Neutrophil (primary cell): ENCODE measurements around the gene CYTL1.

Experiments
- H3K27ac ChIP-seq: fragments of 200-600 bp; sonication (generic); 2 replicates; pipeline ENCODE4 v1.5.1; 2016; ENCODE audit warnings: mild to moderate bottlenecking, moderate library complexity
- H3K27me3 ChIP-seq: fragments of 200-600 bp; sonication (generic); 2 replicates; pipeline ENCODE4 v1.6.0; 2016; ENCODE audit warnings: mild to moderate bottlenecking
- H3K36me3 ChIP-seq: fragments of 200-600 bp; sonication (generic); 2 replicates; pipeline ENCODE4 v1.5.1; 2017
- H3K4me1 ChIP-seq, 2 experiments: fragments of 200-600 bp in 1 of 2; sonication (generic) in 1 of 2; 1 replicate in 1 of 2; 2 replicates in 1 of 2; pipeline versions ENCODE4 v1.5.1 to v1.6.1; 2013 to 2016; ENCODE audit warnings: low read depth in 1 of 2, low read length in 1 of 2, mild to moderate bottlenecking in 1 of 2, moderate library complexity in 1 of 2; ENCODE audit not compliant: control insufficient read depth in 1 of 2, insufficient read depth in 1 of 2
- H3K4me3 ChIP-seq, 2 experiments: fragments of 200-600 bp in 1 of 2; sonication (generic) in 1 of 2; 1 replicate in 1 of 2; 2 replicates in 1 of 2; pipeline ENCODE4 v1.5.1; 2013 to 2016; ENCODE audit warnings: low read depth in 1 of 2, low read length in 1 of 2, mild to moderate bottlenecking in 1 of 2, moderate library complexity in 1 of 2
- H3K9me3 ChIP-seq: fragments of 200-600 bp; sonication (generic); 2 replicates; pipeline ENCODE4 v1.5.1; 2016
- TF ChIP-seq, protein P1 (sequence below): fragments of 200-600 bp; sonication (generic); IDR thresholded peaks from 2 replicates; pipeline ENCODE4 v1.5.1; 2016; ENCODE audit warnings: antibody characterized with exemption

Gene CYTL1

DNA sequence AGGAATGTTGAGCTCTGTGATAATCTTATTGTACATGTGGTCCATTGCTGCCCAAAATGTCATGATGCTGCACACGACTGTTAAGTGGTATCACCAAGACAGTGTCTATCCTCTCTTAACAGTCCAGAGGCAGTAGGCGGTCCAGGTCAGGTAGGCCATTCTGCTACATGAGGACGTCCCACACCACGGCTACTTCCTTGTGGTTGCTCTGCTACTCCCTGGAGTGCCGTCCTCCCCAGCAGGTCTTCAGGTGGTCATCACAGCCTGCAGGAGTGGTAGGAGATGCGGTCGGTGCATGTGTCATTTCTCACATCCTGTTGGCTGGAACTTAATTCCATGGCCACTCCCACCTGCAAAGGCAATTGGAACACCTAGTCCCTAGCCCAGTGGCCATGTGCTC is 20.5 kb upstream of the CYTL1 start:
- H3K9me3 ChIP-seq: no peaks in the 10 kb centered on the region
- no peaks in the 10 kb centered on the region for H3K36me3 ChIP-seq
- peaks cover 7% of the 10 kb centered on the region for H3K27me3 ChIP-seq
- peaks cover 39 to 42% of the 10 kb centered on the region in 2 experiments for H3K4me1 ChIP-seq
- no peak overlapping the region for H3K27ac ChIP-seq
- TF ChIP-seq, protein P1, sequence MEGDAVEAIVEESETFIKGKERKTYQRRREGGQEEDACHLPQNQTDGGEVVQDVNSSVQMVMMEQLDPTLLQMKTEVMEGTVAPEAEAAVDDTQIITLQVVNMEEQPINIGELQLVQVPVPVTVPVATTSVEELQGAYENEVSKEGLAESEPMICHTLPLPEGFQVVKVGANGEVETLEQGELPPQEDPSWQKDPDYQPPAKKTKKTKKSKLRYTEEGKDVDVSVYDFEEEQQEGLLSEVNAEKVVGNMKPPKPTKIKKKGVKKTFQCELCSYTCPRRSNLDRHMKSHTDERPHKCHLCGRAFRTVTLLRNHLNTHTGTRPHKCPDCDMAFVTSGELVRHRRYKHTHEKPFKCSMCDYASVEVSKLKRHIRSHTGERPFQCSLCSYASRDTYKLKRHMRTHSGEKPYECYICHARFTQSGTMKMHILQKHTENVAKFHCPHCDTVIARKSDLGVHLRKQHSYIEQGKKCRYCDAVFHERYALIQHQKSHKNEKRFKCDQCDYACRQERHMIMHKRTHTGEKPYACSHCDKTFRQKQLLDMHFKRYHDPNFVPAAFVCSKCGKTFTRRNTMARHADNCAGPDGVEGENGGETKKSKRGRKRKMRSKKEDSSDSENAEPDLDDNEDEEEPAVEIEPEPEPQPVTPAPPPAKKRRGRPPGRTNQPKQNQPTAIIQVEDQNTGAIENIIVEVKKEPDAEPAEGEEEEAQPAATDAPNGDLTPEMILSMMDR: no peak
- no peak overlapping the region for H3K4me3 ChIP-seq

DNA sequence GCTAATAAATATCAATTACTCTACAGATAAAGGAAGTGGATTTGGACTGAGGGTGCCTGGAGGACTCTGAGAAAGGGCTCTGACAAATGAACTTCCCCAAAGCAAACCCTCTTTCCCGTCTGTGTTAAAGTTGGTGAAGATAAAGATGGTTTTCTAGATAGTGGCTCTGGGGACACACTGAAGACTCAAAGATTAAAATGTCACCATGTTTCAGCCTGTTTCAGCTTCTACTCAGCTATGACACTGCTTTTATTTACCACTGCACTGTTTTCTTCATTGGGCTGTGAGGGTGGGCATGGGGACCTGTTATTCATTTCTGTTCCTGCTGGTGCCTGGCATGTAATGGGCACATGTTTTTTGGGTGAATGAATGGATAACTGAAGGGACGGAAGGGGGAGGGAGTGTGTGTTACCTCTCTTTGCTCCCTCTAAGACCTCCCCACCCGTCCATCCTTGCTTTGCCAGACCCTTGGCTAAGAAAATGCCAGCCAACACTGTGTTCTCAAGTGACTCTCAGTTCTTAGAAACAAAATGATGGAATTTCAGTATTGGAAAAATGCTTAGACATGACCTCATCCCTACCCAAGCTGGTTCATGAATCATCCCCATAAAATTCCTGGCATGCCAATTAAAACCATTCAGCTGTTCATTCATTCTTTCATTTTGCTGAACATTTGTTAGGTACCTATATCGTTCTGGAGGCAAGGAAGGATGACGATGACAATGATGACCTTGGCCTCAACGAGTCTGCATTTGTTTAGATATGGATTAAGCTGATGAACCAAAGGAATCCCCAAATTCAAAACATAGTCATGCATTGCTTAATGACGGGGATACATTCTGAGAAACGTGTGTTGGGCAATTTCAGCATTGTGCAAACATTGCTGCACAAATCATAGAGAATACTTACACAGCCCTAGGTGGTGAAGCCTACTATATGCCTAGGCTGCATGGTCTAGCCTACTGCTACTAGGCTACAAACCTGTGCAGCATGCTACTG is 18.6 kb upstream of the CYTL1 start:
- Histone ChIP-seq H3K9me3 (no peaks in the 10 kb centered on the region), H3K36me3 (no peaks in the 10 kb centered on the region), H3K27ac (no peak overlapping the region), H3K4me3 (no peak overlapping the region), H3K4me1 (peaks cover 43 to 46% of the 10 kb centered on the region in 2 experiments), H3K27me3 (peaks cover 13% of the 10 kb centered on the region)
- TF ChIP-seq, protein P1: no peak

DNA sequence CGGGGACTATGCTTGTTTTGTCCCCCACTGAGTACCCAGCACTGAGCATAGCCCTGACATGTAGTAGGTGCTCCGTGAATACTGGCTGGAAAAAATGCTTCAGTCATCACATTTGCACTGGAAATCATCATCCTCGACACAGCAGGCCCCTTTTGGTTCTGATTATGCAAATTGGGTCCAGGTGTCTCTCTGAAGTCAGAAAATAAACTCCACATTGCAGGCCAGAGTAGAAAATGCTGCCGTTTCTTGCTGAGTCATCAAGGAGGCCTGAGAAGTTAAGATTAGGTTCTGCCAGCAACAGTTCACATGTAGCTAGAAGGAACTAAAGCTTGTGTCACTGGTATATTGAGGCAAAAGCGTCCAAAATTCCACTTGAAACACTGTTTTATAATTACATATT is 17.0 kb upstream of the CYTL1 start:
- TF ChIP-seq, protein P1: no peak
- H3K27me3 ChIP-seq: peaks cover 13% of the 10 kb centered on the region
- H3K9me3 ChIP-seq: no peaks in the 10 kb centered on the region
- no peaks in the 10 kb centered on the region for H3K36me3 ChIP-seq
- H3K4me1 ChIP-seq: peaks cover 46 to 50% of the 10 kb centered on the region in 2 experiments
- no peak overlapping the region for H3K4me3 ChIP-seq
- H3K27ac ChIP-seq: no peak overlapping the region

DNA sequence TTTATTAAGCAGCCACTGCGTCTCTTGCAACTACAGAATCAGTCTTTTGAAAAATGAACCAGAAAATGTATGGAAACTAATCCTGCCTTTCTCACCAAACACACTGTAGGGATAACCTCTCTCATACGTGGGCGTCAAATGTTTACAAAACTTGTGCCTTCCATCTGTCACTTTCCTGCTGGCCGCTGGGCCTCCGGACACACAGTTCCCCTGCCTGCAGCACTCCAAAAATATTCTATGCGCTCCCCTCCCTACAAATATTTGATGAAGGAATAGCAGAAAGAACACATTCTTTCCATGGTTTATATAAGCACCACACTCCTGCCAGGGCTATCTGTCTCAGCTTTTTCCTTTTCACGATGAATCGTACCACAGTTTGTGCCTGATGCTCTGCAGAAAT is 14.9 kb upstream of the CYTL1 start:
- peaks cover 13% of the 10 kb centered on the region for H3K27me3 ChIP-seq
- no peak overlapping the region for H3K4me3 ChIP-seq
- no peaks in the 10 kb centered on the region for H3K36me3 ChIP-seq
- H3K4me1 ChIP-seq: peaks cover 46 to 50% of the 10 kb centered on the region in 2 experiments
- H3K27ac ChIP-seq: no peak overlapping the region
- TF ChIP-seq, protein P1: no peak
- H3K9me3 ChIP-seq: no peaks in the 10 kb centered on the region

DNA sequence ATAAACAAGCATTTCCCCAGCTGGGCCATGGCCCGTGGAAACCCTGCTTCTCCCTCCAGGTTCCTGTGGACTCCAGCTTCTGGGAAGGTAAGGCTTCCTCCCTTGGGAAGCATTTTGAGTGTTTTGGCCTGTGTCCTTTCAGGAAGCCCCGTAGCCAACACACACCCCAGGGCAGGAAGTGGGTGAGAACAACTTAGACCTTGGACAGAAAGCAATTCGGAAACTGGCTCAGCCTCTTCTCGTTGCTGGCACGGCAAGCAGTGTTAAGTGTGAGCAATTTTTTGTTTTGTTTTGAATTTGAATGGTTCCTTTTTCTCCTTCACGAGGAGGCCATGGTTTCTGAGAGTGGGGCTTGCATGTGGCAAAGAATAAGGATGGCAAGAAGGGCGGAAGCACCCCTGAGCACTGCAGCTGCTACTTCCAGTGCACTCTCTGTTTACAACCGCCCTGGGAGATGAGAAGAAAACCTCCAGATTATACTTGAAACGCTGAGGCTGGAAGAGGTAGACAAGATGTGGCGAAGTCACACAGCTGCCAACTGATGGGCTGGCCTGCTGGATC is 14.1 kb upstream of the CYTL1 start:
- TF ChIP-seq, protein P1: no peak
- Histone ChIP-seq H3K9me3 (no peaks in the 10 kb centered on the region), H3K4me1 (peaks cover 43 to 48% of the 10 kb centered on the region in 2 experiments), H3K27me3 (peaks cover 13% of the 10 kb centered on the region), H3K4me3 (no peak overlapping the region), H3K27ac (no peak overlapping the region), H3K36me3 (no peaks in the 10 kb centered on the region)
